DLD1 (cell line): ENCODE measurements around the gene YAE1.
"Not testable (repeated sequence)": the region's sequence is repeated elsewhere in the genome, so short reads cannot be mapped to it uniquely, and the experiment has no call there.

ENCODE experiments used
- in situ Hi-C: cut with HindIII; loops from 2 replicates; pipeline ENCODE4 v1.10.0; 2017; ENCODE audit warnings: low sequenced_read_pairs

Gene YAE1, protein sequence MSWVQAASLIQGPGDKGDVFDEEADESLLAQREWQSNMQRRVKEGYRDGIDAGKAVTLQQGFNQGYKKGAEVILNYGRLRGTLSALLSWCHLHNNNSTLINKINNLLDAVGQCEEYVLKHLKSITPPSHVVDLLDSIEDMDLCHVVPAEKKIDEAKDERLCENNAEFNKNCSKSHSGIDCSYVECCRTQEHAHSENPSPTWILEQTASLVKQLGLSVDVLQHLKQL

DNA sequence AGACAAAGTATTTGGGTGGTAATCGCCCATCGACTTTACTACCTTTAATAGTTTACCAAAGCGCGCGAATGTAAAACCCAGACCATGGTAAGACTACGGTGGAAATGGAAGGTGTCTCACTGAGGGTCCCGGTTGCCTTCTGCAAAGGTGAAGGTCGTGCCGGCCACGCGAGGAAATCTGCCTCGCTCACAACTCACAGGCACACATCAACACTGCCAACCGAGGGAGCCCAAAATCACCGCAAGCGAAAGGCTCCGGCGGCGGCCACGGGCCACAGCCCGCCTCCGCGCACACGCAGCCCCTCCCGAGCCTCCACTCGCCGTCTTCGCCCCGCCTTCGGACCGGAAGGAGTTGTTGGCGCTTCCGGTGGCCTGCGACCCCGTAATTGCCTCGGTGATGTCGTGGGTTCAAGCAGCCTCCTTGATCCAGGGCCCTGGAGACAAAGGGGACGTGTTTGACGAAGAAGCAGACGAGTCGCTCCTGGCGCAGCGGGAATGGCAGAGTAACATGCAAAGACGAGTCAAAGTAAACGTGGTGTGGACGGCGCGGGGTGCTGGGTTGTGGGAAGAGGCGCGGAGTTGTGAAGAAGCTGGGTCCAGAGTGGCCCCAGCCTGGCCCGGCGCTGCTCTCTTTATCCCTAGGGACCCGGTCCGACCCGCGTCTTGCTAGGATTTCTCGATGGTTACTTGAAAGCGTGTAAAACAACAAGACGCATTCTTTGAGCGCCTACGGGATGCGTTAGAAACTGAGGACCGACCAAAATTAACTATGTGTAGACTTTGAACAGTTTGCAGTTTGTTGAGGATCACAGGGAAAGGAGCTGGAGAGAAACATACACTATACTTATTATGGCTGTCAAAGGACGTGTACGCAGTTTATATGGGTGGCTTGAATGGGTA lies at the start of gene YAE1:
TSS of gene YAE1 (plus strand) at position 382 of the 899 bp plus-strand sequence. CDS start at position 397, 15 bp downstream.
- in situ Hi-C loops, result no loop called here

DNA sequence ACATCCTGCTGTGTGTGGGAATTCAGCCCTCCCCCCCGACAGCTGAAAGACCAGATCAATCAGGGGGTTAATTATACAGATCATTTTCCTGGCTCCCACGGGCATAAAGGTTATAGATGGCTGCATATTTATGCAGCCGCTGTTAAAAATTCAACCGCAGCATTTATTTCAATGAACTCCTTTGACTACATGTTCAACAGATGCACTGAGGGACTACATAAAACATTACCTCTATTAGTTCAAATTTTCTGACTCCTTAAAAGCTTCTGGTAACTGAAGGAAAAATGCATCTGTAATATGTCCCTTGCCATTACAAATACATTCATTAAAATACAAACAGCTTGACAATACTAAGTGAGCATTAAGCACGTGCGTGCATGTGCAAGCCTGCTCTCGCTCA lies 49.7 kb upstream of the YAE1 start:
- in situ Hi-C loops, result no loop called here

DNA sequence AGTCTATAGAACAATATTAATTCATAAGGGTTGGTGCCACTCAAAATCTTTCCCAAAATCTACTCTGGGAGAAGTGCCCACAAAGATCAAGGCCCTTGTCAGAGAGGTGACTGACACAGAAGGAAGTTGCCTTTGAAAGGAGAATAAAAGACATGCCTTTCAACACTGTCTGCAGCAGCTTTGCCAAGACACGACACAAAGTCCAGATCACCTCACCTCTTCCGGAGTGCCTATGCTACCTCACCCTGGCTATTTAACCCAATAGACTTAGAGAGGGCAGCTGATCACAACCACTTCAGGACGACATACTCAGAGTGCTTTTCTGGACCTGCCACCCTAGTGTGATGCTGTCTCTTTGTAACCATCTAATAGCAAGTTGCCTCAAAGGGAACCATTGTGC lies 49.0 kb upstream of the YAE1 start:
- in situ Hi-C loops, result no loop called here

DNA sequence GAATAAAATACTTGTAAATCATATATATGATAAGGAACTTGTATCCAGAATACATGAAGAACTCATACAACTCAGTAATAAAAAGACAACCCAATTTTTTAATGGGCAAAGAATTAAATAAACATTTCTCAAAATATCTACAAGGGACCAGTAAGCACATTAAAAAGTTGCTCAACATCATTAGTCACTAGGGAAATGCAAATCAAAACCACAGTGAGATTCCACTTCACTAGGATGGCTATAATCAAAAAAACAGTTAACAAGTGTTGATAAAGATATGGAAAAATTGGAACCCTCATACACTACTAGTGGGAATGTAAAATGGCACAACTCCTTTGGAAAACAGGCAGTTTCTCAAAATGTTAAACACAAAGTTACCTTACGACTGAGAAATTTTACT lies 40.3 kb upstream of the YAE1 start:
- in situ Hi-C loops, result no loop called here

DNA sequence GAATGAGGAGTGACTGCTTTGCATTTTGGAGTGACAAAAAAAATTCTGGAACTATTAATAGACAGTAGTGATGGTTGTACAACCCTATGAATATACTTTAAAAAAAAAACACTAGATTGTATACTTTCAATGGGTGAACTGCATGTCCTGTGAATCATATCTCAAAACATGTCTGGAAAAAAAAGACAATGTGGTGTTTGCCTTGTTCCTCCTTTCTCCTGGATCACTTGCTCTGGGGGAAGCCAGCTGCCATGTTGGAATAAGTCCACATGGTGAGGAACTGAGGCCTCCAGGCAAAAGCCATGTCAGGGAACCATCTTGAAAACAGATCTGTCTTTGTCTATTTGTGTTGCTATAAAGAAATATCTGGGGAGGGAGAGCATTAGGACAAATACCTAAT lies 39.5 kb upstream of the YAE1 start:
- in situ Hi-C loops, result no loop called here

DNA sequence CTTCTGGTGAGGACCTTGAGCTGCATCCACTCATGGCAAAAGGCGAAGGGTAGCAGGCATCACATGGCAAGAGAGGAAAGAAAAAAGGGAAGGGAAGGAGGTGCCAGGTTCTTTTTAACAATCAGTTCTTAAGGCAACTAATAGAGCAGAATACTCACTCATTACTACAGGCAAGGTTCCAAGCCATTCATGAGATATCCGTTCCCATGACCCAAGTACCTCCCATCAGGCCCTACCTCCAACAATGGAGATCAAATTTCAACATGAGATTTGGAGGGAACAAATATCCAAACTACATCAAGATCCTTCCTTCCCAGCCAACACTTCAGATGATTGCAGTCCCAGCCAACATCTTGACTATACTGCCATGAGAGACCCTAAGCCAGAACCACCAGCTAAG lies 38.9 kb upstream of the YAE1 start:
- in situ Hi-C loops, result no loop called here

DNA sequence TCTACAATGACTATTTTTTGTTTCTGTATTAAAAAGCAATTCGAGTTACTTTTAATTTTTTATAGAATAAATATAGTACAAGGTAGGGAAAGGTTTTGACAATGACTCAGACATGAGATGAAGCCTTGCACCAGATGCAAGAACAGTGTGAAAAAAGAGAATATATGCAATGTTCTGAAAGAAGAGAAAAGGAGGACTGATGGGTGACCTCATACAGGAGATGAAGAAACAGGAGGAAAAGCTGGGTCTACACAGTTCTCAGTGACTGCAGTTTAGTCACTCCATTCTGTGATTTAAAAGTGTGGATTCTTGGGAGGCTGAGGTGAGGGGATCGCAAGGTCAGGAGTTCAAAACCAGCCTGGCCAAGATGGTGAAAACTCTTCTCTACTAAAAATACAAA lies 38.3 kb upstream of the YAE1 start:
- in situ Hi-C loops, result no loop called here

DNA sequence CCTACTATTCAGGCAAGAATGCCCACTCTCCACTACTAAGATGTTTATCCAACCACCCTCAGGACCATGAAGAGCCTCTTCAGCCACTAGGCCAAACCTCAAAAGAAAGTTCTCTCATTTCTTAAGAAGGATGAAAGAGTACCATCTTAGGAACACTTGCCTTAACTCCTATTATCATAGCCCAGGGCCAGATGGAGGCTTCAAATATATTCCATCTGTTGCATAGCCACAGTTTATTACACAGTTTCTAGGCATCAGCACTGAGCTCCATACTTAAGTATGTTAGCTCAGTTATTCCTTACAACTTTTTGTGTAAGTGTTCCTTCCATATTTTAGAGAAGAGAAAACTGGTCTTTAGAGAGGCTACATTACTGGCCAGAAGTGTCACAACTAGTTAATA lies 37.4 kb upstream of the YAE1 start:
- in situ Hi-C loops, result no loop called here

DNA sequence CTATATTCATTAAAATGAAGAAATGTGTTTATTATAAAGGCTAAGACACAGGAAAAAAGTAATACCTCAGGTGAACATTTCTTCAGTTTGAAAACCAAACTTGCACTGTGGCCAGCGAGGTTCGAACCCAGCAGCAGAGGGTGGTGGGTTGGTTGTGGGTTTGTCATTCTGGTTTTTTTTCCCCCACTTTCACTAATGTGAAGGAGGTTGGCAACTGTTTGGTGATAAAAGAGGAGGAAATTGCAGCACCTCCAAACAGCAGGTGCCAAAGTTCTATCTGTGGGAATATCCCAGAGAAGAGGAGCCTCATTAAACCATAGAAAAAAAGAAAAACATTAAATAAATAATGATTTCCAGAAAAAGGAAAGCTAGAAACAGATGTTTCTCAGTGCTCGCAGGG lies 36.6 kb upstream of the YAE1 start:
- in situ Hi-C loops, result no loop called here

DNA sequence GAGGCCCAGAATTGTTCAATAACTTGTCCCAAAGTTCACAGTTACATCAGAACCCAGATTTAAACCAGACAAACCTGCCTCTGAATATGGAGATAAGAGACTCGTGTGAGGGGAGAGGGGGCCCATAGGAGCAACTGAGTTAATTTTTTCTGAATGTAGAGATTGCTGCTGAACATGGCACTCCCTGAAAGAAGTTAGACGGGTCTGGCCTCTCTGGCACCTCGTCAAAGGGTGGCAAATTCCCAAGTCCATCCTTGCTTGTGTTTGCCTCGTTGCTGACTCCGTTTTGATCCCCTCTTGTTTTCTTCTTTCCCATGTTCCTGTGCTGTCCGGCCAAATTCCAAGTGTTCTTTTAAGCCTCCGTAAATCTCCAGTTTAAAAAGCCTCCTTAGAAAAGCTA lies 35.2 kb upstream of the YAE1 start:
- in situ Hi-C loops, result no loop called here

DNA sequence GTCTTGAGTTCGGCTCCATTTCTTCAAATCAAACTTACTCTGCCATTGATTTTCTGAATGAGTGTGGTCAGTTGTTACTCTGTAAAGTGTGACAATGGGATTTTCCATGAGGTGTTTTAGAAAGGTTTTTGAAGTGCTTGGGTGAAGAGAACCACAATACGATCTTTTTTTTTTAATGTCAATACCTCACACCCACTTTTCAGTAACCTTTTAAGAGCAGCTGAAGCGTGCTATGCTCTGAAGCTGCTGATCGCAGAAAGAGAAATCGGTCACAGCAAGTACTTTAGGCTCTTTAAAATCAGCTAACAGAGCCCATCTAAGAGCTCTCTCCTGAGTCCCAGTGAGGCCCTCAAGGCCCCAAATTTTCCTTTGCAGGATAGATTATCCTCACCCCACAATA lies 34.4 kb upstream of the YAE1 start:
- in situ Hi-C loops, result no loop called here

DNA sequence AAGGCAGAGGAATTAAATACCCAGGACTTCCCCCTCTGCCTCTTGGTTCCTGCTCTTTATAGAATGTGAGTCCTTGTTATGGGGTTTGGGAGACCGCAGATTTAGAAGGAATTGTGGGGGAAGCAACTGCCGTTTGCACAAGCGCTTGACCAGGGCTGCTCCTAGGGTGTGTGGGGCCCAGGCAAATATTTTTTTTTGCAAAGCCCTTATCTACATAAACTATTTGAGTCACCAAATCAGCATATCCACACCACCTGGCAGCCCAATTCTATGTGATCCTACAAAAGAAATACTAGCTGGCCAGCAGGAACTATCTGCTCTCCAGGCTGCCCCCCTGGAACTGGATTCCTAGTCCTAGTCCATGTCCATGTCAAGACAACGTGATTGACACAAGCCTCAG lies 33.4 kb upstream of the YAE1 start:
- in situ Hi-C loops, result no loop called here

DNA sequence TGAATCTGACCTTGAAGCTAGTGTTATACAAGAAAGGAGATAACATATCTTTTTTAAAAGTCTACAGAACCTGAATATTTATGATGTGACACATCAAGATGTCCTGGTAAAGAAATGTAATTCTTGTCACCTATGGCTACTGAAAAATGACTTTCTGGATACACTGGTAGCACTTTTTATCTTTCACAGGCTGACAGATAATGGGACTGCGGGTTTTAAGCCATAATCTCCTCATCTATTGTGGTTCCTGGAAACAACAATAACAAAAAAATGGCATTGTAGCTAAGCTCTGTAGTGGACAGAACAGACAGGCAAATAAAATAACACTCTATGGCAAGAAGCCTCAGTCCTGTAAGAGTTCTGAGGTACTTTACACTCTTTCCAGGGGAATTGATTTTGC lies 31.6 kb upstream of the YAE1 start:
- in situ Hi-C loops, result no loop called here

DNA sequence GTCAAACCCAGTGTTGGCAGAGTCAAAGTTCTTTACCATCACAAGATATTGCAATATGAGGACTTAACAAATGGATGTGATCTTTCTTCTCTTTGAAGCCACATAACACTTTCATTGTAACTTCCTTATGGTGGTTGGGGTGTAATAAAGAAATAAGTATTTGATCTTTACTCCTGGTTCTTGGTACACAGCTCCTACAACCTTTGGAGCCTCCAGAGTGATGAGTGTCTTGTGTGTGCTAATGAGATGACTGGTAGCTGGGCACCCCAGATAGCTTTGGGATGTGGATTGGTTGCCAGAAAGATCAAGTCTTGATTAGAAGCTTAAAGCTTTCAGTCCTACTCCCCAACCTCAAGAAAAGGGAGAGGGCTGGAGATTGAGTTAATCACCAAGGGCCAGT lies 31.1 kb upstream of the YAE1 start:
- in situ Hi-C loops, result no loop called here

DNA sequence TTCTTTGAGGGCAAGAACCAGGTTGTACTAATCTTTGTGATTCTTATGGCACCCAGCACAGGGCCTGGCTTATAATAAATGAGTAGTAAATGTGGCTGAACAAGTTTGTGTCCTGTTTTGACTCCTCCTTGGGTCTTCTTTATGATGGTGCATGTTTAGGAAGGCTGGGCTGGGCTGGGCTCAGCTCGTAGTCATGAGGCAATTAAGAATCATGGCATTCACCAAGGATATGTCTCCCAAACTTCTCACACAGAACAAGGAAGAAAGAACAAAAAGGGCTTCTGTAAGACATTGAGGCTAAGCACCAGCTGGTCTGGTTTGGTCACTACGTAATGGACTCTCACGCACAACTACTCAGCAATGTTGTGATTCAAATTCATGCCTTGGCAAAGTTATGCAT lies 30.5 kb upstream of the YAE1 start:
- in situ Hi-C loops, result no loop called here

DNA sequence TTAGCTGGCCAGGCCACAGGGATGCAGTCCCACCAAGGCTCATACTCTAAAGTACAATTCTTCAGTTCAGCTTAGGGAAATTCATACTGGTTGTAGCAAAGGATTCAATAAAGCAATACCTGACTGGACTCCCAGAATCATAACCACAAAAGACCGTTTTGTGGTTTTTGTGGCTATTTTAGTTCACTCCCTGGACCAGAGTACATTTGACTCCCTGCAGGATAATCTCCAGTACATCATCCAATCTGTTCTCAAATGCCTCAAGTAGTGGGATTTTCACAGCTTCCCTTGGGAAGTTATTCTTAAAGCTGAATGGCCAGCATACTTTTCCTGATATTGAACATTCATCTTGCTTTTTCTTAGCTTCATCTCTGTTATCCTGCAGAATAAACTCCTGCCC lies 29.3 kb upstream of the YAE1 start:
- in situ Hi-C loops, result no loop called here

DNA sequence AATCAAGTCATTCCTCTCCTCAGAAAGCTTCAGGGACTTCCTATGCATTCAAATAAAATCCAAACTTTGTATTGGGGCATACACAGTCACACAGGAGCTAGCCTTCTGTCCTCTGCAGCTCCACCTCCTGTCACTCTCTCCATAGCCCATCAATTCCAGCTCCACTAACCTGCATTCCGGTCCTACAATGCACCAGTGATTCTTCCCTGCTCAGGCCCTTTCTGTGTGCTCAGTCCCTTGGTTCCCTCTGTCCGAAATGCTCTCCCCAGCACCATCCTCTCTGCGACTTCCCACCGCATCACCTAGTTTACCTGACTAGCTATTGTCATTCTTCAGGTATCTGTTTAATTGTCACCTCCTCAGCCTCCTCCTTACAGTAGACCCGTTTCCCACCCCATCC lies 26.4 kb upstream of the YAE1 start:
- in situ Hi-C loops, result no loop called here

DNA sequence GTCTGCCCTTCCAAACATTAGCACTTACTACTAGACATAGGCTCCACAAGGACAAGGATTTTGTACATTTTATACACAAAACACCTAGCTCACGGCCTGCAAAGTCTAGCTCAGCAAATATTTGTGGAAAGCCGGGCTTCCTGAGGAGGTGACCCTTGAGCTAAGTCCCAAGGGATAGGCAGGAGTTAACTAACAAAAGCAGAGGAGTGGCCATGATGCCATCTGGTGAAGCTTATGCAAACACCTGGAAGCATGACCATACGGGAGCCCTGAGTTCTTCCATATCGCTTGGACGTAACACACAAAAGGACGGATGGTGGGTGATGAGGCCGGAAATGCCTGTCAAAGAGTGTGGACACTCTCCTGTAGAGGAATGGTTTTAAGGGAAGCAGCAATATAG lies 25.9 kb upstream of the YAE1 start:
- in situ Hi-C loops, result no loop called here

DNA sequence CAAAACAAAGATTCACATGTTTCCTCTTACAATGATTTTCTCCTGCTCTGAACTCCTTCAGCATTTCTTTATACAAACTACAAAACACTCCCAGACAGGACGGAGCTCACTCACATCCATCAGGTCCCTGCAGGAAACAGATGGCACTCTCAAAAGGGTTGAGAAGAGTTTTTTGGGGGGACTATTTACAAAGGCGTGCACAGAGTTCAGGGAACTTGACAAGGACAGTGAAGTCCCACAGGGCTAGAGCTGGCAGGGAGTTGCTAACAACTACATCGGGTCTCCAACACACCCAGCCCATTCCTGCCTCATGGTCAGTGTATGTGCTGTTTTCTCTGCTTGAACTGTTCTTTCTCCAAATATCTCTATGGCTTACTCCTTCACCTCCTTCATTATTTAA lies 24.7 kb upstream of the YAE1 start:
- in situ Hi-C loops, result no loop called here

DNA sequence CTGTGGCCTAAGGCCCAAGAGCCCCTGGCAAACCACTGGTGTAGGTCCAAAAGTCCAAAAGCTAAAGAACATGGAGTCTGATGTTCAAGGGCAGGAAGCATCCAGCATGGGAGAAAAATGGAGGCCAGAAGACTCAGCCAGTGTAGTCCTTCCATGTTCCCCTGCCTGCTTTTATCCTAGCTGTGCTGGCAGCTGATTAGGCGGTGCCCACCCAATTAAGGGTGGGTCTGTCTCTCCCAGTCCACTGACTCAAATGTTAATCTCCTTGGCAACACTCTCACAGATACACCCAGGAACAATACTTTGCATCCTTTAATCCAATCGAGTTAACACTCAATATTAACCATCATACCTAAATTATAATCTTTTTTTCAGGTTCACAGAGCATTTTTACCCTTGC lies 21.4 kb upstream of the YAE1 start:
- in situ Hi-C loops, result not testable (repeated sequence)

DNA sequence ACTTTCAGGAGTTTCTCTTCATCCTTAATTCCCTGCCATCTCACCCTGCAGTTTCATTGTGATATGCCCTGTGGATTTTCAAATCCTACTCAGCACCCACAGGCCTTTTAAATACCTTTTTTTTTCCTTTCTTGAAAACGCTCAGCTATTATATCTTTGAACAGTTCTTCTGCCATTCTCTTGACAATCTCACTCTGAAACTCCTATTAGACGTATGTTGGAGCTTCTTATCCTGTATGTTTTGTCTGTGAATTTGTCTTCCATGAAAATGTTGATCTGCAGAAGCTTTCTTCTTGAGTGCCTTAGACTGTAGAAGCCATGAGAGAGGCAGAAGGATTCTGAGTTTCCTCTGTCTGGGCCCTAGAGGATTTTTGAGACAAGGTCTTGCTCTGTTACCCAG lies 18.9 kb upstream of the YAE1 start:
- in situ Hi-C loops, result no loop called here

DNA sequence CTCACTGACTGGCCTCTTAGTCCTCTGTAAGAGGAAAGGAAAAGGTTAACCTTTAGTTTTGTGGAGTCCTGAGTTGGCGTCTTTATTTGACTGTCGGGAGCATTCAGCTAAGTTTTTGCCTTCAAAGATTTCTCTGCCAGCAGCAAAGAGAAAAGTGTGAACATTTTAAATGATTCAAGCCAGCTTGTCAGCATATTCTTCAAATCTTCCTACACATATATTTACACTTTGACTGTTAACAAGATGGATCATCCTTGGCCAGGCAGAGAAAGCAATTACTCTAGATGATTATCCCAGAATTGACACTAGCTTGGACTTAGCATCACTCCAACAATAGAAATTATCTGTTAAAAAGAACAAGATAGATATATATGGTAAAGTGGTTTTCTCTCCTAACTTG lies 15.8 kb upstream of the YAE1 start:
- in situ Hi-C loops, result no loop called here

DNA sequence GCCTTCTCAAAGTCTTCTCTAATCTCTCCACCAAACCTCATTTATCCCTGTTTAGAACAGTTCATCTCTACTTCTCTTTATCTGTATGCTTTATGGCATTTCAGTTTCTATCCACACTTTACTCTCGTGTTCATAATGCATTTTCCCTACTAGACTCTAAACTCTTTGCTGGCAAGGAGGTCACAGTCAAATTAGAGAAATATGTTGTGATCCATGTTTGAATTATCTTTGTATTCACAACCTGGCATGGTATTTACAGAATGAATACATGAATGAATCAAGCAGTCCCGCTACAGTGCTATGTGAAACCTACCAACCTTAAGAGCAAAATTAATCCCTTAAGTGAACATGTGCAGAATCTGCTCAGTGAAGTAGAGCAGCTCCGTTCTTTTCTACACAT lies 12.8 kb upstream of the YAE1 start:
- in situ Hi-C loops, result no loop called here
